ENCODE data around the gene TGFBR3. TPM values are rescaled to one million over a fixed set of nuclear protein-coding genes. Genes with fewer than 3 reads are reported as not detected.

Gene TGFBR3
- total and polyA plus RNA-seq, 8 donors, result 6.0 to 34.8 (median 21.4) TPM

GRCh38 chr1:91912266-91912665 lies 26.3 kb upstream of the TGFBR3 start:
- FAIRE-seq, result no peak
- TF ChIP-seq, protein P1, sequence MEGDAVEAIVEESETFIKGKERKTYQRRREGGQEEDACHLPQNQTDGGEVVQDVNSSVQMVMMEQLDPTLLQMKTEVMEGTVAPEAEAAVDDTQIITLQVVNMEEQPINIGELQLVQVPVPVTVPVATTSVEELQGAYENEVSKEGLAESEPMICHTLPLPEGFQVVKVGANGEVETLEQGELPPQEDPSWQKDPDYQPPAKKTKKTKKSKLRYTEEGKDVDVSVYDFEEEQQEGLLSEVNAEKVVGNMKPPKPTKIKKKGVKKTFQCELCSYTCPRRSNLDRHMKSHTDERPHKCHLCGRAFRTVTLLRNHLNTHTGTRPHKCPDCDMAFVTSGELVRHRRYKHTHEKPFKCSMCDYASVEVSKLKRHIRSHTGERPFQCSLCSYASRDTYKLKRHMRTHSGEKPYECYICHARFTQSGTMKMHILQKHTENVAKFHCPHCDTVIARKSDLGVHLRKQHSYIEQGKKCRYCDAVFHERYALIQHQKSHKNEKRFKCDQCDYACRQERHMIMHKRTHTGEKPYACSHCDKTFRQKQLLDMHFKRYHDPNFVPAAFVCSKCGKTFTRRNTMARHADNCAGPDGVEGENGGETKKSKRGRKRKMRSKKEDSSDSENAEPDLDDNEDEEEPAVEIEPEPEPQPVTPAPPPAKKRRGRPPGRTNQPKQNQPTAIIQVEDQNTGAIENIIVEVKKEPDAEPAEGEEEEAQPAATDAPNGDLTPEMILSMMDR (IDR thresholded peaks at IDR 0.05), result no peak
- Histone ChIP-seq H3K9me3 (no peaks in the 10 kb centered on the region), H3K36me3 (no peaks in the 10 kb centered on the region), H3K4me3 (no peak overlapping the region), H3K27ac (no peak overlapping the region), H3K4me1 (no peaks in the 10 kb centered on the region), H3K27me3 (no peaks in the 10 kb centered on the region)
- no peak for ATAC-seq
- intact Hi-C loops (cut with DNase I), result no loop called here
- no peak for DNase-seq
- WGBS, 2 donors, result 50 to 60% methylated on average over 1 of the region's 1 CpG

DNA sequence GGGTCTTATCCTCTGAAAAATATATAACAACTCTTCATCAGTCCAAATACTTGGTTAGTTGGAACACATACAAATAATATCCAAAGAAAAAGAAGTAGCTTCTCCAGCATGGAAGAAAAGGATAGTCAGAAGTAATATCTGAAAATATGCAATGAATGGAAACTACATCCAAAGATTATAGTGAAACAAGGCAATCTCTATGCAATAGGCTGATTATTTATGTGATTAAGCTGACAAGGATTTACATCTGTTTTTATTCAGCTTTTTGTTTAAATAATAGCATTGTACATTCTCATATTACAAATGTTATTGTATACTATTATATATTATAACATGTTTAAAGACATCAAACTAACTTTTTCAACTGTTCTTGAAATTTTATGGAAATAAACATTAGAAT lies 15.3 kb upstream of the TGFBR3 start:
- Histone ChIP-seq H3K27me3 (no peaks in the 10 kb centered on the region), H3K4me3 (no peak overlapping the region), H3K9me3 (no peaks in the 10 kb centered on the region), H3K27ac (no peak overlapping the region), H3K36me3 (no peaks in the 10 kb centered on the region), H3K4me1 (no peaks in the 10 kb centered on the region)
- no peak for ATAC-seq
- TF ChIP-seq, protein P1 (IDR thresholded peaks at IDR 0.05), result no peak
- intact Hi-C loops (cut with DNase I), result no loop called here
- DNase-seq, result no peak
- no peak for FAIRE-seq

DNA sequence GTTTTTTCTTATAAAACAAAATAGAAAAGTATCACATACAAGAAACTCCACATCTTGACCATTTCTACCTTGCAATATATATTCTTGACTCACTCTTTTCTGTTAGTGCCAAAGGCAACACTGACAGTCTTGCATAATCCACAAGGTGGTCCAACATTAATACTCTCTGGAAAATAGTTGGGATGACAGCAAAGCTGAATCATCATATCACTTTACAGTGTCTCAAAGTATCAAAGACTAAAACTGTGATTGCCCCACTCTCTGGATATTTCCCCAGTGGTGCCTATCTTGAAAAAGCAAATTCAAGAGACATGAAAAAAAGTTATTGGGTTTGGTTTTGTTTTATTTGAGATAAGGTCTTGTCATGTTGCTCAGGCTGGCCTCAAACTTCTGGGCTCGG lies 14.6 kb upstream of the TGFBR3 start:
- no peaks in the 10 kb centered on the region for H3K36me3 ChIP-seq
- H3K9me3 ChIP-seq, result no peaks in the 10 kb centered on the region
- no peak overlapping the region for H3K4me3 ChIP-seq
- intact Hi-C loops (cut with DNase I), result no loop called here
- no peaks in the 10 kb centered on the region for H3K4me1 ChIP-seq
- TF ChIP-seq, protein P1 (IDR thresholded peaks at IDR 0.05), result no peak
- WGBS, 2 donors, result 82 to 93% methylated on average over 1 of the region's 1 CpG
- DNase-seq (no peak), FAIRE-seq (no peak), ATAC-seq (no peak)
- no peak overlapping the region for H3K27ac ChIP-seq
- H3K27me3 ChIP-seq, result no peaks in the 10 kb centered on the region

DNA sequence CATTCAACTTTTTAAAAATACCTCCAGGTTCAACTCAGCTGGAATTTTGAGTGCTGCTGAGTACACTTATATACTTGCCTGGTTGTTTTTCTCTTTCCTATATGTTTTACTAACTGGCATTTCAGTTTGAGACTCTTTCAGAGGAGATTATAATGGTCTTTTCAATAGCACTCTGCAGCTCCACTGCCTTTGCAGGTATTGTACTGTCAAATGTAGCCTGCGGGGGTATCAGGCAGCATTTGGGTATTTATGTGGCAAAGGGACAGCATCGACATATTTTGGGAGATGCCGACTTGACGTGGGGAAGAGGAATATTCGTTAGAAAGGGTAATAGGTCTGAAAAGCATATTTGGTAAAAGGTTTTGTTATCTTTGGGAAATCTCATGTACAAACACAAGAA lies 11.1 kb upstream of the TGFBR3 start:
- Histone ChIP-seq H3K27ac (no peak overlapping the region), H3K36me3 (no peaks in the 10 kb centered on the region), H3K4me1 (no peaks in the 10 kb centered on the region), H3K9me3 (no peaks in the 10 kb centered on the region), H3K27me3 (no peaks in the 10 kb centered on the region), H3K4me3 (no peak overlapping the region)
- FAIRE-seq (no peak), ATAC-seq (no peak), DNase-seq (no peak)
- TF ChIP-seq, protein P1 (IDR thresholded peaks at IDR 0.05), result no peak
- 79 to 81% methylated on average over 5 of the region's 5 CpGs for WGBS, 2 donors
- intact Hi-C loops (cut with DNase I), result no loop called here

GRCh38 chr1:91895832-91896556 lies 10.0 kb upstream of the TGFBR3 start:
- FAIRE-seq (no peak), ATAC-seq (no peak), DNase-seq (no peak)
- no peak overlapping the region for H3K4me3 ChIP-seq
- H3K4me1 ChIP-seq, result no peaks in the 10 kb centered on the region
- no peaks in the 10 kb centered on the region for H3K36me3 ChIP-seq
- TF ChIP-seq, protein P1 (IDR thresholded peaks at IDR 0.05), result no peak
- no peak overlapping the region for H3K27ac ChIP-seq
- no peaks in the 10 kb centered on the region for H3K27me3 ChIP-seq
- 21 to 24% methylated on average over 2 of the region's 2 CpGs for WGBS, 2 donors
- intact Hi-C loops (cut with DNase I), result no loop called here
- H3K9me3 ChIP-seq, result no peaks in the 10 kb centered on the region

All from pancreas (tissue), 10 donors.